ENCODE measurements around the gene RARRES2.
A peak's percentile ranks its signal among the peaks of the same experiment; 100 is the strongest.

The RARRES2 gene

DNA sequence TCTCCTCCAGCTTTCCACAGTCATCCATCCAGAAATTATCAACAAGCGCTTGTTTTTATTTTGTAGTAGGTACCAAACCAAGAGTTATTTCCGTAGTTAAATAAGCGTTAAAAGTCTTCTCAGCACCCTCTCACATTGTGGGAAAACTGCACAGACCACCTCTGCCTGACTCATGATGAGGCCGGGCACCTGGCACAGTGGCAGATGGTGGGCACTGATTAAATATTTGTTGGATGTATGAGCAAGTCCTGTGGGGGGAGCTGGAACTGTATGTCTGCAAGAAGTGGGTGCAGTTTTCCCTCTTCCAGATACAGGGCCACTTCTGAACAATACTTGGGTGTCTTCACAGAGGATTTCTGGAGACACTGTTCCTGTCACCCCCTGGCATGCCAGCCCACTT lies 21.9 kb upstream of the RARRES2 start:
- no peaks in the 10 kb centered on the region for H3K36me3 ChIP-seq (ENCODE audit: control insufficient read depth, low read length)
- peak overlapping the region; percentile 90 for H3K27ac ChIP-seq (ENCODE audit: low read depth, low read length)
- H3K79me2 ChIP-seq (ENCODE audit: control insufficient read depth, low read length) = peaks cover 2% of the 10 kb centered on the region; the same call in 1 of the 2 replicates
- TF ChIP-seq EZH2phosphoT487 (IDR thresholded peaks at IDR 0.05; ENCODE audit: borderline replicate concordance, low read length) = no peak
- peak; percentile 9 for TF ChIP-seq CTCF (IDR thresholded peaks at IDR 0.05; ENCODE audit: low read depth, low read length, poor library complexity, severe bottlenecking)
- H3K4me2 ChIP-seq (ENCODE audit: low read length) = peak overlapping the region; percentile 62
- H3F3A ChIP-seq (ENCODE audit: control insufficient read depth, insufficient read depth) = peaks cover 37% of the 10 kb centered on the region
- H3K27me3 ChIP-seq (ENCODE audit: control insufficient read depth, low read length) = no peaks in the 10 kb centered on the region
- no peaks in the 10 kb centered on the region for H4K20me1 ChIP-seq (ENCODE audit: control insufficient read depth, insufficient read depth, low read depth, low read length)
- peaks cover 76% of the 10 kb centered on the region for H3K4me1 ChIP-seq (ENCODE audit: control insufficient read depth, low read length)
- H3K9me2 ChIP-seq (replicated peaks; ENCODE audit: control insufficient read depth, low read length) = no peaks in the 10 kb centered on the region
- peak overlapping the region; percentile 42 for H3K4me3 ChIP-seq (ENCODE audit: low read length)
- H3K9me3 ChIP-seq (ENCODE audit: control insufficient read depth, insufficient read depth, low read length) = no peaks in the 10 kb centered on the region

DNA sequence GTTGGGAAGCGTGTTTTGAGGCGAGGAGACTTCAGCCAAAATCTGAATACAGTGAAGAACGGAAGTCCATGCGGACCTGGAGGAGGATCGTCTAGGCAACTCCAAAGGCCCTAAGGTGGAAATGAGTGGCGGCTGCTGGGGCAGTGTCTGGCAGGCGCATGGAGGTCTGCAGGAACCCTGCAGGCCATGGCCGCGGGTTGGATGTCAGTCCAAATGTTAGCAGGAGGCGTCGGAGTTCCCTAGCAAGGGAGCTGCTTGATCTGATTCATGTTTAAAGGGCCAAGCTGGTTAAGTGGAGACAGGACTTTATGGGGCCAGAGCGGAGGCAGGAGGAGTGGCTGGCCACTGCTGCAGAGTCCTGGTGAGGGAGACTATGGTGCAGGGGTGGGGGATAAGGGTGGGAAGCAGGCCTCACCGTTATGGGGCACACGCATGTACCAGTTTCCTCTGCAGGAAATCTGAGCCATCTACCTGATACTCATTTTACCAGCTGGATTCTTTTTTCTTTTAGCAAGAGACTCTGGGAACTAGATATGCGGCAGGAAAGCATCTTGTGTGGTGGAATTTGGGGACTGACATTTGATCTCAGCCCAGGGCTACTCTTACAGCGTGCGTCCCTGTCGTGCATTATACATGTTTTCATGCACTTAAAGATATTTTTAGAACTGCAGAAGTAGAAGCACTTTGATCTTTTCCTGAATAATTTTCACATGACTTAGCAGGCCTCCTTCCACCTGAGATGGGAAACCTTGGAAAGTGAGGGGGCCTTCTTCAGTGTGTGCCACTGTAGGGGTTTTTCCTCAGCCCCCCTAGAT lies 20.6 kb upstream of the RARRES2 start:
- Histone ChIP-seq H3K4me3 (ENCODE audit: low read length) (peak overlapping the region; percentile 43), H3K9me3 (ENCODE audit: control insufficient read depth, insufficient read depth, low read length) (no peaks in the 10 kb centered on the region), H3K36me3 (ENCODE audit: control insufficient read depth, low read length) (no peaks in the 10 kb centered on the region), H3K27ac (ENCODE audit: low read depth, low read length) (peak overlapping the region; percentile 44), H4K20me1 (ENCODE audit: control insufficient read depth, insufficient read depth, low read depth, low read length) (no peaks in the 10 kb centered on the region), H3K4me1 (ENCODE audit: control insufficient read depth, low read length) (peaks cover 73% of the 10 kb centered on the region), H3K4me2 (ENCODE audit: low read length) (peak overlapping the region; percentile 62), H3F3A (ENCODE audit: control insufficient read depth, insufficient read depth) (peaks cover 38% of the 10 kb centered on the region), H3K79me2 (ENCODE audit: control insufficient read depth, low read length) (no peaks in the 10 kb centered on the region), H3K9me2 (replicated peaks; ENCODE audit: control insufficient read depth, low read length) (no peaks in the 10 kb centered on the region), H3K27me3 (ENCODE audit: control insufficient read depth, low read length) (no peaks in the 10 kb centered on the region)
- no peak for TF ChIP-seq CTCF (IDR thresholded peaks at IDR 0.05; ENCODE audit: low read depth, low read length, poor library complexity, severe bottlenecking)
- TF ChIP-seq EZH2phosphoT487 (IDR thresholded peaks at IDR 0.05; ENCODE audit: borderline replicate concordance, low read length) = no peak

DNA sequence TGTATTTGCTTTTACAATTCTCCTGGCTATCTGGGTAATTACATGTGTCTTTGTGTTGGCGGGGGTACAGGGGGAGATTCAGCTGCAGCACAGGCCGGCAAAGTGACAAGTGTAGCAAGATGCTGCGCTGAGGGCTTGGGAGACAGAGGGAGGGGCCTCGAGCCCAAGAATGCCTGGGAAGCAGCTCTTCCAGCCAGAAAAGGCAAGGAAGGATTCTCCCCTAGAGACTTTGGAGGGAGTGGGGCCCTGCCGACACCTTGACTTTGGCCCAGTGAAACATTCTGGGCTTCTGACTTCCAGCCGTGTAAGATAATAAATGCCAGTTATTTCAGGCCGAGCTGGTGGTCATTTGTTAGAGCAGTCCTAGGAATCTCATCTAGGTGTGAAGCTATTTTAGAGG lies 20.0 kb upstream of the RARRES2 start:
- H3K4me2 ChIP-seq (ENCODE audit: low read length) = no peak overlapping the region
- no peaks in the 10 kb centered on the region for H3K9me2 ChIP-seq (replicated peaks; ENCODE audit: control insufficient read depth, low read length)
- peaks cover 72% of the 10 kb centered on the region for H3K4me1 ChIP-seq (ENCODE audit: control insufficient read depth, low read length)
- H3K9me3 ChIP-seq (ENCODE audit: control insufficient read depth, insufficient read depth, low read length) = no peaks in the 10 kb centered on the region
- no peak overlapping the region for H3K27ac ChIP-seq (ENCODE audit: low read depth, low read length)
- no peaks in the 10 kb centered on the region for H3K27me3 ChIP-seq (ENCODE audit: control insufficient read depth, low read length)
- peaks cover 36% of the 10 kb centered on the region for H3F3A ChIP-seq (ENCODE audit: control insufficient read depth, insufficient read depth)
- no peaks in the 10 kb centered on the region for H4K20me1 ChIP-seq (ENCODE audit: control insufficient read depth, insufficient read depth, low read depth, low read length)
- no peaks in the 10 kb centered on the region for H3K79me2 ChIP-seq (ENCODE audit: control insufficient read depth, low read length)
- no peaks in the 10 kb centered on the region for H3K36me3 ChIP-seq (ENCODE audit: control insufficient read depth, low read length)
- TF ChIP-seq EZH2phosphoT487 (IDR thresholded peaks at IDR 0.05; ENCODE audit: borderline replicate concordance, low read length) (no peak), CTCF (IDR thresholded peaks at IDR 0.05; ENCODE audit: low read depth, low read length, poor library complexity, severe bottlenecking) (no peak)
- H3K4me3 ChIP-seq (ENCODE audit: low read length) = no peak overlapping the region

All from DOHH2 (cell line).